Activated CD8-positive, alpha-beta memory T cell treated with anti-CD3 and anti-CD28 coated beads, Interleukin-2, amount 50 U/mL, for 4 hours (primary cell): ENCODE measurements around the gene WBP2NL.

Source experiments
- DNase-seq: peaks from one replicate; pipeline ENCODE4 v3.0.0-alpha.2; 2020

The WBP2NL gene

DNA sequence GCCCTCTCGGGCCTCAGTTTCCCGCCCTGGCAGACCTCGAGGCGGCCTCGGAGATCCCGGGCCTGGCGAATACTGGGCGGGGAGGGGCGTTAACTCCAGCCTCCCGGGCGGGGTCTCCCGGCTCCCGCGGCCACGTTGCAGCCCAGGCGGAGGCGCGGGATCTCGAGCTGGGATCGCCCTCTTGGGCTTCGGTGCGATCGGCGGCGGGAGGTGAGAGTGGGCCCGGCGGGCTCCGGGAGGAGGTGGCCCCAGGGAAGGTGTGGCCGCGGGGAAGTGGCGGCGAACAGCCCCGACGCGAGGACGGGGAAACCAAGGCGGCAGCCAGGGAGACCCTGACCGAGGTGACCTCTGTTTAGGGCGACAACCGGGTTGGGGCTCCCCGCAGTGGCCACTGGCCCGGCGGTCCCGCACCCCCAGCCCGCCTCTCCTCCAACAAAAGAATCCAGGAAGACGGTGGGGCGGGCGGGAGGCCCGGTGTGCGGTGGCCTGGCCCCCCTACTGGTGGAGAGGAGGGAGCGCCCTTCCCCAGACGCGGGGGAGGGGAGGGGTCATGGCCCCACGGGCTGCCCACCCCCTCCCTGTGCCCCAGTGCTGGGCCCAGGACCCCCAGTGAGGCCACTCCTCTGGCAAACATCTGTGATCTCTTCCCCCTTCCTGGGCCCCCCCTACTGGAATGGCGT is 75.7 kb downstream of the WBP2NL start, which contains the start of gene PHETA2:
PHETA2 (plus strand) TSS at position 117 of the 680 bp plus-strand sequence. CDS start 3,046 bp downstream, outside the sequence.
- peak; percentile 55 for DNase-seq

GRCh38 chr22:42074846-42075676 is 76.5 kb downstream of the WBP2NL start:
- no peak for DNase-seq

DNA sequence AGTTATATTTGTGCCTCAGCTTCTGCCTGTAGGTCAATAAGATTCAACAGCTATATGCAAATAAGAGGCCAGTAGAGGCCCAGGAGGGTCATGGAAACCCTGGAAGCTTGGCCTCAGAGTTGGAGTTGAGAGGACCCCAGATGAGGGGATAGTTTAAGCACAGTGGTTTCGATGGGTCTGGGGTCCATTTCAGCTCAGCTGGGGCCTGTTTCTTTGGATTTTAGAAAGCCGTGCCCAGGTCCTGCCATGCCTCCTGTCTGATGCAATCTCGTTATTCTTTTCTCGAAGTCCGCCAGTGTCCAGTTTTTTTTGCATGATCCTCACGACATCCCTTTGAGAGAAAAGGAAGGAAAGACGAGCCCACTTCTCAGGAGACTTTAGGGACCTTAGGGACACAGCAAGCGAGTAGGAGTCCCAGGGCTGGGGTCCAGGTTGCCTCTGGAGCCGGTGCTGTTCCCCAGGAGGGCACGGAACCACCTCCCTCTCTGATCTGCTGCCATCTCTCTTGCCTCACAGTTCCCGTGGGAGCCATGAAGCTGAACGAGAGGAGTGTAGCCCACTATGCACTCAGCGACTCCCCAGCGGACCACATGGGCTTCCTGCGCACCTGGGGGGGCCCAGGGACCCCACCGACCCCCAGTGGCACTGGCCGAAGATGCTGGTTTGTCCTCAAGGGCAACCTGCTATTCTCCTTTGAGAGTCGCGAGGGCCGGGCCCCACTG is 78.3 kb downstream of the WBP2NL start:
- DNase-seq = no peak

- DNase-seq = no peak
Measured at GRCh38 chr22:42077486-42078125, 79.0 kb downstream of the WBP2NL start.
